ENCODE measurements around the gene KNOP1. TPM values are rescaled to one million over a fixed set of nuclear protein-coding genes. Genes with fewer than 3 reads are reported as not detected.

KNOP1 gene
- total and polyA plus RNA-seq, 10 of the 15 experiments (the other 5 are each of a cell fraction or from before 2014, with no cell fraction given), result 13.8 to 47.2 (median 32.1) TPM

DNA sequence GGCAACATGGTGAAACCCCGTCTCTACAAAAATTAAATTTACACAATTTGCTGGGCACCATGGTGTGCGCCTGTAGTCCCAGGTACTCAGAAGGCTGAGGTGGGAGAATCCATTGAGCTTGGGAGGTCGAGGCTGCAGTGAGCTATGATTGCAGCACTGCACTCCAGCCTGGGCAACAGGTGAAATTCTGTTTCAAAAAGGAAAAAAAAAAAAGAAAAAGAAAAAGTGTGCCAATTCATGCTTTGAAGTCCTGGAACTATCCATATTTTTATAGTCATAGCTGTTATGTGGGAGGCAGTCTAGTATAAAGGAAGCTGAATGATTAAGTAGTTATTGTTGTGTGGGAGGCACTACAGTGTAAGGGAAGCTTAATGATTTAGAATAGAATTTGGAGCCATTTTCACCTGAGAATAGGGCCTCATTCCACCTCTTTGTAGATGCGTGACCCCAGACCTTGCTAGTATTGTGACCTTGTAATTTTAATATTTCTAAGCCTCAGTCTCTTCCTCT, 31.6 kb upstream of the KNOP1 start:
- no peak overlapping the region for H3K4me2 ChIP-seq (ENCODE audit: control insufficient read depth, insufficient read depth)
- TF ChIP-seq, protein P1, sequence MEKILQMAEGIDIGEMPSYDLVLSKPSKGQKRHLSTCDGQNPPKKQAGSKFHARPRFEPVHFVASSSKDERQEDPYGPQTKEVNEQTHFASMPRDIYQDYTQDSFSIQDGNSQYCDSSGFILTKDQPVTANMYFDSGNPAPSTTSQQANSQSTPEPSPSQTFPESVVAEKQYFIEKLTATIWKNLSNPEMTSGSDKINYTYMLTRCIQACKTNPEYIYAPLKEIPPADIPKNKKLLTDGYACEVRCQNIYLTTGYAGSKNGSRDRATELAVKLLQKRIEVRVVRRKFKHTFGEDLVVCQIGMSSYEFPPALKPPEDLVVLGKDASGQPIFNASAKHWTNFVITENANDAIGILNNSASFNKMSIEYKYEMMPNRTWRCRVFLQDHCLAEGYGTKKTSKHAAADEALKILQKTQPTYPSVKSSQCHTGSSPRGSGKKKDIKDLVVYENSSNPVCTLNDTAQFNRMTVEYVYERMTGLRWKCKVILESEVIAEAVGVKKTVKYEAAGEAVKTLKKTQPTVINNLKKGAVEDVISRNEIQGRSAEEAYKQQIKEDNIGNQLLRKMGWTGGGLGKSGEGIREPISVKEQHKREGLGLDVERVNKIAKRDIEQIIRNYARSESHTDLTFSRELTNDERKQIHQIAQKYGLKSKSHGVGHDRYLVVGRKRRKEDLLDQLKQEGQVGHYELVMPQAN (conservative IDR thresholded peaks at IDR 0.05), result no peak
- TF ChIP-seq ZSCAN29 (IDR thresholded peaks at IDR 0.05), result no peak
- TF ChIP-seq EGR1 (IDR thresholded peaks at IDR 0.05; ENCODE audit: borderline replicate concordance in 1 of 2, low read depth in 2 of 2, low read length in 2 of 2), result no peak
- no peak for TF ChIP-seq CHD1 (IDR thresholded peaks at IDR 0.05; ENCODE audit: low read depth, low read length)
- TF ChIP-seq RAD51 (IDR thresholded peaks at IDR 0.05), result no peak
- TF ChIP-seq, protein P2, sequence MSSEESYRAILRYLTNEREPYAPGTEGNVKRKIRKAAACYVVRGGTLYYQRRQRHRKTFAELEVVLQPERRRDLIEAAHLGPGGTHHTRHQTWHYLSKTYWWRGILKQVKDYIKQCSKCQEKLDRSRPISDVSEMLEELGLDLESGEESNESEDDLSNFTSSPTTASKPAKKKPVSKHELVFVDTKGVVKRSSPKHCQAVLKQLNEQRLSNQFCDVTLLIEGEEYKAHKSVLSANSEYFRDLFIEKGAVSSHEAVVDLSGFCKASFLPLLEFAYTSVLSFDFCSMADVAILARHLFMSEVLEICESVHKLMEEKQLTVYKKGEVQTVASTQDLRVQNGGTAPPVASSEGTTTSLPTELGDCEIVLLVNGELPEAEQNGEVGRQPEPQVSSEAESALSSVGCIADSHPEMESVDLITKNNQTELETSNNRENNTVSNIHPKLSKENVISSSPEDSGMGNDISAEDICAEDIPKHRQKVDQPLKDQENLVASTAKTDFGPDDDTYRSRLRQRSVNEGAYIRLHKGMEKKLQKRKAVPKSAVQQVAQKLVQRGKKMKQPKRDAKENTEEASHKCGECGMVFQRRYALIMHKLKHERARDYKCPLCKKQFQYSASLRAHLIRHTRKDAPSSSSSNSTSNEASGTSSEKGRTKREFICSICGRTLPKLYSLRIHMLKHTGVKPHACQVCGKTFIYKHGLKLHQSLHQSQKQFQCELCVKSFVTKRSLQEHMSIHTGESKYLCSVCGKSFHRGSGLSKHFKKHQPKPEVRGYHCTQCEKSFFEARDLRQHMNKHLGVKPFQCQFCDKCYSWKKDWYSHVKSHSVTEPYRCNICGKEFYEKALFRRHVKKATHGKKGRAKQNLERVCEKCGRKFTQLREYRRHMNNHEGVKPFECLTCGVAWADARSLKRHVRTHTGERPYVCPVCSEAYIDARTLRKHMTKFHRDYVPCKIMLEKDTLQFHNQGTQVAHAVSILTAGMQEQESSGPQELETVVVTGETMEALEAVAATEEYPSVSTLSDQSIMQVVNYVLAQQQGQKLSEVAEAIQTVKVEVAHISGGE (CRISPR knock-in tag; IDR thresholded peaks at IDR 0.05), result no peak
- no peak for TF ChIP-seq SMC3 (IDR thresholded peaks at IDR 0.05; ENCODE audit: borderline replicate concordance, low read length)
- TF ChIP-seq, protein P3, sequence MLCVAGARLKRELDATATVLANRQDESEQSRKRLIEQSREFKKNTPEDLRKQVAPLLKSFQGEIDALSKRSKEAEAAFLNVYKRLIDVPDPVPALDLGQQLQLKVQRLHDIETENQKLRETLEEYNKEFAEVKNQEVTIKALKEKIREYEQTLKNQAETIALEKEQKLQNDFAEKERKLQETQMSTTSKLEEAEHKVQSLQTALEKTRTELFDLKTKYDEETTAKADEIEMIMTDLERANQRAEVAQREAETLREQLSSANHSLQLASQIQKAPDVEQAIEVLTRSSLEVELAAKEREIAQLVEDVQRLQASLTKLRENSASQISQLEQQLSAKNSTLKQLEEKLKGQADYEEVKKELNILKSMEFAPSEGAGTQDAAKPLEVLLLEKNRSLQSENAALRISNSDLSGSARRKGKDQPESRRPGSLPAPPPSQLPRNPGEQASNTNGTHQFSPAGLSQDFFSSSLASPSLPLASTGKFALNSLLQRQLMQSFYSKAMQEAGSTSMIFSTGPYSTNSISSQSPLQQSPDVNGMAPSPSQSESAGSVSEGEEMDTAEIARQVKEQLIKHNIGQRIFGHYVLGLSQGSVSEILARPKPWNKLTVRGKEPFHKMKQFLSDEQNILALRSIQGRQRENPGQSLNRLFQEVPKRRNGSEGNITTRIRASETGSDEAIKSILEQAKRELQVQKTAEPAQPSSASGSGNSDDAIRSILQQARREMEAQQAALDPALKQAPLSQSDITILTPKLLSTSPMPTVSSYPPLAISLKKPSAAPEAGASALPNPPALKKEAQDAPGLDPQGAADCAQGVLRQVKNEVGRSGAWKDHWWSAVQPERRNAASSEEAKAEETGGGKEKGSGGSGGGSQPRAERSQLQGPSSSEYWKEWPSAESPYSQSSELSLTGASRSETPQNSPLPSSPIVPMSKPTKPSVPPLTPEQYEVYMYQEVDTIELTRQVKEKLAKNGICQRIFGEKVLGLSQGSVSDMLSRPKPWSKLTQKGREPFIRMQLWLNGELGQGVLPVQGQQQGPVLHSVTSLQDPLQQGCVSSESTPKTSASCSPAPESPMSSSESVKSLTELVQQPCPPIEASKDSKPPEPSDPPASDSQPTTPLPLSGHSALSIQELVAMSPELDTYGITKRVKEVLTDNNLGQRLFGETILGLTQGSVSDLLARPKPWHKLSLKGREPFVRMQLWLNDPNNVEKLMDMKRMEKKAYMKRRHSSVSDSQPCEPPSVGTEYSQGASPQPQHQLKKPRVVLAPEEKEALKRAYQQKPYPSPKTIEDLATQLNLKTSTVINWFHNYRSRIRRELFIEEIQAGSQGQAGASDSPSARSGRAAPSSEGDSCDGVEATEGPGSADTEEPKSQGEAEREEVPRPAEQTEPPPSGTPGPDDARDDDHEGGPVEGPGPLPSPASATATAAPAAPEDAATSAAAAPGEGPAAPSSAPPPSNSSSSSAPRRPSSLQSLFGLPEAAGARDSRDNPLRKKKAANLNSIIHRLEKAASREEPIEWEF (IDR thresholded peaks at IDR 0.05; ENCODE audit: insufficient replicate concordance, low read depth, low read length), result no peak
- no peak for TF ChIP-seq NBN (IDR thresholded peaks at IDR 0.05)
- no peak for TF ChIP-seq RB1 (IDR thresholded peaks at IDR 0.05; ENCODE audit: borderline replicate concordance)
- TF ChIP-seq, protein P4, sequence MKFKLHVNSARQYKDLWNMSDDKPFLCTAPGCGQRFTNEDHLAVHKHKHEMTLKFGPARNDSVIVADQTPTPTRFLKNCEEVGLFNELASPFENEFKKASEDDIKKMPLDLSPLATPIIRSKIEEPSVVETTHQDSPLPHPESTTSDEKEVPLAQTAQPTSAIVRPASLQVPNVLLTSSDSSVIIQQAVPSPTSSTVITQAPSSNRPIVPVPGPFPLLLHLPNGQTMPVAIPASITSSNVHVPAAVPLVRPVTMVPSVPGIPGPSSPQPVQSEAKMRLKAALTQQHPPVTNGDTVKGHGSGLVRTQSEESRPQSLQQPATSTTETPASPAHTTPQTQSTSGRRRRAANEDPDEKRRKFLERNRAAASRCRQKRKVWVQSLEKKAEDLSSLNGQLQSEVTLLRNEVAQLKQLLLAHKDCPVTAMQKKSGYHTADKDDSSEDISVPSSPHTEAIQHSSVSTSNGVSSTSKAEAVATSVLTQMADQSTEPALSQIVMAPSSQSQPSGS (IDR thresholded peaks at IDR 0.05; ENCODE audit: low read length), result no peak
- no peak for TF ChIP-seq ZNF207 (IDR thresholded peaks at IDR 0.05; ENCODE audit: borderline replicate concordance)

More for the DNA sequence above, 31.6 kb upstream of the KNOP1 start:
- Histone ChIP-seq H3K36me3 (ENCODE audit: control insufficient read depth in 2 of 2, insufficient read depth in 2 of 2, low read length in 1 of 2) (no peaks in the 10 kb centered on the region), H3K27me3 (replicated peaks in 1 of 2; ENCODE audit: control insufficient read depth in 2 of 2, insufficient read depth in 2 of 2, low read length in 1 of 2) (no peaks in the 10 kb centered on the region), H4K20me1 (ENCODE audit: control insufficient read depth, insufficient read depth) (no peaks in the 10 kb centered on the region), H3K4me3 (no peak overlapping the region), H2AFZ (ENCODE audit: control insufficient read depth, low read depth, low read length) (no peak overlapping the region), H3K9ac (ENCODE audit: control insufficient read depth, insufficient read depth, low read length) (no peak overlapping the region), H3K9me3 (replicated peaks; ENCODE audit: control insufficient read depth, insufficient read depth, low read length) (no peaks in the 10 kb centered on the region), H3K27ac (ENCODE audit: control insufficient read depth, insufficient read depth) (no peak overlapping the region), H3K4me1 (ENCODE audit: control insufficient read depth, insufficient read depth, low read length) (no peaks in the 10 kb centered on the region), H3K79me2 (ENCODE audit: control insufficient read depth, insufficient read depth, low read length) (no peaks in the 10 kb centered on the region)
- no TSS peak for BruUV-seq (replicated peaks)
- ChIA-PET POLR2A (no interaction called here), RAD21 (ENCODE audit: unreplicated experiment) (no interaction called here), SMC1A (ENCODE audit: uncharacterized antibody, unreplicated experiment) (interaction anchor here (0.5 to 1.9 kb wide), 3 partner anchors 9 to 293 kb away, joined by 3 to 8 read pairs (median 5); no protein-coding TSS in a partner anchor), CTCF (interaction anchor here (1.2 kb wide), 1 partner anchor 138 kb away, joined by 3 read pairs; no protein-coding TSS in a partner anchor)
- ATAC-seq, result no peak
- no peak for DNase-seq (ENCODE audit: low read depth, low spot score)
- intact Hi-C loops (cut with micrococcal nuclease; ENCODE audit: unreplicated experiment) (no loop called here), in situ Hi-C loops (cut with MboI) (no loop called here)
- 59% methylated on average over 4 of the region's 4 CpGs for WGBS (ENCODE audit: insufficient coverage, insufficient replicate concordance, low lambda C conversion rate, missing lambda C conversion rate)
- FAIRE-seq, result no peak

All from GM12878 (cell line).